CD14-positive monocyte (primary cell): ENCODE measurements around the gene PCDH15. TPM values are rescaled to one million over a fixed set of nuclear protein-coding genes. Genes with fewer than 3 reads are reported as not detected.

Experiments
- DNase-seq, 3 donors: peaks; one replicate each; pipeline ENCODE4 v3.0.0-alpha.2; 2011 to 2022
- H2AFZ ChIP-seq: 2 replicates; pipeline ENCODE4 v1.6.0; 2012; ENCODE audit warnings: mild to moderate bottlenecking, low read depth, low read length, inconsistent platforms; ENCODE audit not compliant: insufficient read depth, poor library complexity, severe bottlenecking
- H3K27ac ChIP-seq, 2 donors: 1 replicate in 1 of 2; 2 replicates in 1 of 2; pipeline ENCODE4 v1.5.1; 2012 to 2013; ENCODE audit warnings: low read length in 2 of 2, control low read depth in 1 of 2, inconsistent platforms in 1 of 2, low read depth in 1 of 2, mild to moderate bottlenecking in 1 of 2
- H3K27me3 ChIP-seq, 2 donors: one replicate each; pipeline versions ENCODE4 v1.6.0 to v1.6.1; 2011 to 2013; ENCODE audit warnings: low read length in 2 of 2; ENCODE audit not compliant: control insufficient read depth in 2 of 2, insufficient read depth in 2 of 2
- H3K36me3 ChIP-seq, 2 donors: replicated peaks in 1 of 2; 1 replicate in 1 of 2; 2 replicates in 1 of 2; pipeline versions ENCODE4 v1.5.1 to v1.6.1; 2012 to 2013; ENCODE audit warnings: low read length in 2 of 2, control low read depth in 1 of 2, inconsistent platforms in 1 of 2, mild to moderate bottlenecking in 1 of 2; ENCODE audit not compliant: insufficient read depth in 2 of 2, control insufficient read depth in 1 of 2
- H3K4me1 ChIP-seq, 2 donors: 1 replicate in 1 of 2; 2 replicates in 1 of 2; pipeline versions ENCODE4 v1.5.1 to v1.6.1; 2012 to 2013; ENCODE audit warnings: low read length in 2 of 2, control low read depth in 1 of 2, inconsistent platforms in 1 of 2, mild to moderate bottlenecking in 1 of 2, moderate library complexity in 1 of 2; ENCODE audit not compliant: insufficient read depth in 2 of 2, control insufficient read depth in 1 of 2
- H3K4me2 ChIP-seq: replicated peaks from 2 replicates; pipeline ENCODE3; 2012; ENCODE audit warnings: low read length, moderate library complexity, mild to moderate bottlenecking; ENCODE audit not compliant: poor library complexity, severe bottlenecking; ENCODE audit errors: extremely low read depth
- H3K4me3 ChIP-seq, 3 experiments: fragments of 200-600 bp in 1 of 3; sonication (generic) in 1 of 3; replicated peaks in 1 of 3; 1 replicate in 2 of 3; 2 replicates in 1 of 3; pipeline ENCODE4 v1.5.1; 2011 to 2013; ENCODE audit warnings: low read length in 3 of 3, mild to moderate bottlenecking in 3 of 3, control low read depth in 2 of 3, low read depth in 2 of 3, inconsistent platforms in 1 of 3, moderate library complexity in 1 of 3
- H3K79me2 ChIP-seq: 2 replicates; pipeline ENCODE4 v1.6.0; 2012; ENCODE audit warnings: mild to moderate bottlenecking, control low read depth, inconsistent platforms, low read length, moderate library complexity; ENCODE audit not compliant: insufficient read depth
- H3K9ac ChIP-seq: 2 replicates; pipeline ENCODE4 v1.6.0; 2017; ENCODE audit warnings: low read length, mild to moderate bottlenecking; ENCODE audit not compliant: insufficient read depth, poor library complexity, severe bottlenecking
- H3K9me3 ChIP-seq, 2 donors: replicated peaks in 1 of 2; 1 replicate in 1 of 2; 2 replicates in 1 of 2; pipeline versions ENCODE4 v1.5.1 to v1.6.1; 2012 to 2013; ENCODE audit warnings: low read length in 2 of 2, control low read depth in 1 of 2; ENCODE audit not compliant: control insufficient read depth in 1 of 2, insufficient read depth in 1 of 2
- H4K20me1 ChIP-seq: 2 replicates; pipeline ENCODE4 v1.6.0; 2012; ENCODE audit warnings: mild to moderate bottlenecking, low read length, control low read depth, moderate library complexity; ENCODE audit not compliant: insufficient read depth
- H3K27ac Mint-ChIP-seq, 7 donors: one replicate each; pipeline ENCODE4 v1.8.0; 2020; ENCODE audit warnings: mild to moderate bottlenecking in 7 of 7, mixed read lengths in 7 of 7, moderate library complexity in 6 of 7, inconsistent platforms in 2 of 7
- H3K27me3 Mint-ChIP-seq, 3 donors: one replicate each; pipeline ENCODE4 v1.8.0; 2021 to 2022; ENCODE audit warnings: low read depth in 3 of 3, mild to moderate bottlenecking in 3 of 3, mixed read lengths in 3 of 3, moderate library complexity in 3 of 3, inconsistent platforms in 1 of 3
- H3K36me3 Mint-ChIP-seq, 2 donors: one replicate each; pipeline ENCODE4 v1.8.0; 2020; ENCODE audit warnings: mixed read lengths in 2 of 2, inconsistent platforms in 1 of 2, mild to moderate bottlenecking in 1 of 2
- H3K4me1 Mint-ChIP-seq: one replicate; pipeline ENCODE4 v1.8.0; 2020; ENCODE audit warnings: mild to moderate bottlenecking, mixed read lengths
- H3K4me3 Mint-ChIP-seq, 2 donors: one replicate each; pipeline ENCODE4 v1.8.0; 2020; ENCODE audit warnings: mild to moderate bottlenecking in 2 of 2, mixed read lengths in 2 of 2, moderate library complexity in 1 of 2
- H3K9me3 Mint-ChIP-seq, 7 donors: one replicate each; pipeline ENCODE4 v1.8.0; 2020 to 2022; ENCODE audit warnings: mixed read lengths in 7 of 7, mild to moderate bottlenecking in 6 of 7, moderate library complexity in 6 of 7, inconsistent platforms in 2 of 7
- WGBS: methylation state at CpG from one replicate; pipeline ENCODE4 v1.1.5; 2013; ENCODE audit warnings: missing lambda C conversion rate; ENCODE audit not compliant: insufficient coverage; 5-methylcytosine and 5-hydroxymethylcytosine counted together
- intact Hi-C, 2 donors: fragments of 100-400 bp; cut with micrococcal nuclease; formaldehyde crosslinking; loops; one replicate each; pipeline versions ENCODE4 v1.15.0 to v1.15.1; 2023
- polyA plus RNA-seq, 3 donors: library from polyadenylated mRNA; depleted of rRNA in 1 of 3; unstranded in 2 of 3; stranded (reverse) in 1 of 3; fragments of 300-500 nt in 2 of 3; fragments of >200 nt in 1 of 3; fragmentation: Illumina TruSeq in 2 of 3; gene quantifications; 1 replicate in 2 of 3; 2 replicates in 1 of 3; pipeline ENCODE4 v1.2.3, GENCODE V29; 2012 to 2021
- TF ChIP-seq, protein P1 (sequence below): fragments of 200-600 bp; IDR thresholded peaks from one replicate; pipeline ENCODE4 v1.8.0; 2022; ENCODE audit warnings: antibody characterized with exemption, mild to moderate bottlenecking

The PCDH15 gene
- polyA plus RNA-seq, 3 donors: not detected

DNA sequence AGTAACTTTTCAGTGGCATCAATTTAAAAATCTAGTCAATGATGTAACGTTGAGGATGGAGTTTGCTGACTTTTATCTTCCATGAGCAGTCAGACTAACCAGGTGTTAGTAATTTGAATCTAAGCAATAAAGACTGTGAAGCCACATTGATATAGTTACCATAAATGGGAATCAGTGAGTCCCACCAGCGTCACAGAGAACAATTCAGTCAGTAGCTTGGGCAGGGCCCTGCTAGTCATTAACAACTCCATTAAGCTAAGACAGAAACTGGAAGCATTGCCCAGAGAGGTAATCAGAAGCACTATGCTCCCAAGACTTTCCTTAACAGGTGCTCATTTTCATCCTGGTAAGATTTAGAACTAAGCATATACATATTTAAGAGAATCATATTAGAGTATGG is 315.1 kb downstream of the PCDH15 start:
- intact Hi-C loops: no loop called here
- no peaks in the 10 kb centered on the region for H3K36me3 ChIP-seq
- H3K27ac ChIP-seq: no peak overlapping the region
- H3K4me3 ChIP-seq: no peak overlapping the region
- no peaks in the 10 kb centered on the region for H4K20me1 ChIP-seq
- H3K9me3 Mint-ChIP-seq: peaks cover 0 to 4% (median 0%) of the 10 kb centered on the region in 7 donors
- H3K4me1 ChIP-seq: no peaks in the 10 kb centered on the region
- H3K4me3 Mint-ChIP-seq: no peak overlapping the region
- no peaks in the 10 kb centered on the region for H3K27me3 Mint-ChIP-seq
- H3K4me1 Mint-ChIP-seq: no peaks in the 10 kb centered on the region
- no peaks in the 10 kb centered on the region for H3K27me3 ChIP-seq
- no peaks in the 10 kb centered on the region for H3K79me2 ChIP-seq
- TF ChIP-seq, protein P1, sequence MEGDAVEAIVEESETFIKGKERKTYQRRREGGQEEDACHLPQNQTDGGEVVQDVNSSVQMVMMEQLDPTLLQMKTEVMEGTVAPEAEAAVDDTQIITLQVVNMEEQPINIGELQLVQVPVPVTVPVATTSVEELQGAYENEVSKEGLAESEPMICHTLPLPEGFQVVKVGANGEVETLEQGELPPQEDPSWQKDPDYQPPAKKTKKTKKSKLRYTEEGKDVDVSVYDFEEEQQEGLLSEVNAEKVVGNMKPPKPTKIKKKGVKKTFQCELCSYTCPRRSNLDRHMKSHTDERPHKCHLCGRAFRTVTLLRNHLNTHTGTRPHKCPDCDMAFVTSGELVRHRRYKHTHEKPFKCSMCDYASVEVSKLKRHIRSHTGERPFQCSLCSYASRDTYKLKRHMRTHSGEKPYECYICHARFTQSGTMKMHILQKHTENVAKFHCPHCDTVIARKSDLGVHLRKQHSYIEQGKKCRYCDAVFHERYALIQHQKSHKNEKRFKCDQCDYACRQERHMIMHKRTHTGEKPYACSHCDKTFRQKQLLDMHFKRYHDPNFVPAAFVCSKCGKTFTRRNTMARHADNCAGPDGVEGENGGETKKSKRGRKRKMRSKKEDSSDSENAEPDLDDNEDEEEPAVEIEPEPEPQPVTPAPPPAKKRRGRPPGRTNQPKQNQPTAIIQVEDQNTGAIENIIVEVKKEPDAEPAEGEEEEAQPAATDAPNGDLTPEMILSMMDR: no peak
- no peaks in the 10 kb centered on the region for H3K9me3 ChIP-seq
- no peaks in the 10 kb centered on the region for H3K36me3 Mint-ChIP-seq
- no peak for DNase-seq
- no peak overlapping the region for H3K9ac ChIP-seq
- WGBS: 87% methylated on average over 2 of the region's 2 CpGs
- H2AFZ ChIP-seq: no peak overlapping the region
- no peak overlapping the region for H3K4me2 ChIP-seq
- peak overlapping the region in 1 of 7 donors; percentile 64 for H3K27ac Mint-ChIP-seq

DNA sequence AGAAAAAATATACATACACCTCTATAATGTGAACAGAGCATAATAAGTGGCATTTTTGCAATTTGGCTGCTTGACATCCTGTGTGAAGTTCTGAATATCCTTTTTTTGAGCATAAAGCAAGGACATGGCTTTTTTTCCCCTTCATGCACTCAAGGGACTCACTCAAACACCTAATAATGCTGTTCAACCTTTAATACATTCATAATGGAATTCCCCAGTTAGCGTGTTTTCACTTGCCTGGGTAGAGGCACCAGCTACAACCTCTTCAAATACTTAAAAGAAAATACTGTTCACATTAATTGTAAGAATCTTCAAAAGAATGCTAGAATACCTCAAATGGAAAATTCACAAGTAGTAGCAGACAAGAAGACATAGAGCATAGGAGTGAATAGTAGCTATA is 316.8 kb downstream of the PCDH15 start:
- intact Hi-C loops: no loop called here
- DNase-seq: no peak
- Histone ChIP-seq H3K27me3 (no peaks in the 10 kb centered on the region), H3K79me2 (no peaks in the 10 kb centered on the region), H2AFZ (no peak overlapping the region), H3K36me3 (no peaks in the 10 kb centered on the region), H3K4me3 (no peak overlapping the region), H3K9me3 (no peaks in the 10 kb centered on the region), H3K27ac (no peak overlapping the region), H4K20me1 (no peaks in the 10 kb centered on the region), H3K9ac (no peak overlapping the region), H3K4me1 (no peaks in the 10 kb centered on the region), H3K4me2 (no peak overlapping the region)
- Mint-ChIP-seq H3K27ac (no peak overlapping the region), H3K27me3 (no peaks in the 10 kb centered on the region), H3K9me3 (peaks cover 0 to 4% (median 0%) of the 10 kb centered on the region in 7 donors), H3K4me3 (no peak overlapping the region), H3K4me1 (no peaks in the 10 kb centered on the region), H3K36me3 (no peaks in the 10 kb centered on the region)
- TF ChIP-seq, protein P1: no peak
- no CpG with 5 or more reads among the region's 1 CpG for WGBS
